SW 1271 (cell line): Measurements from ENCODE around the gene ZFYVE27.

Experiments
- DNase-seq, 2 experiments: peaks; one replicate each; lab custom pipeline; 2025; lab: John Stamatoyannopoulos, UW

Gene ZFYVE27

GRCh38 chr10:97714401-97715258, 22.3 kb upstream of the ZFYVE27 start:
- DNase-seq: peak in 1 of 2 experiments; percentile 61

DNA sequence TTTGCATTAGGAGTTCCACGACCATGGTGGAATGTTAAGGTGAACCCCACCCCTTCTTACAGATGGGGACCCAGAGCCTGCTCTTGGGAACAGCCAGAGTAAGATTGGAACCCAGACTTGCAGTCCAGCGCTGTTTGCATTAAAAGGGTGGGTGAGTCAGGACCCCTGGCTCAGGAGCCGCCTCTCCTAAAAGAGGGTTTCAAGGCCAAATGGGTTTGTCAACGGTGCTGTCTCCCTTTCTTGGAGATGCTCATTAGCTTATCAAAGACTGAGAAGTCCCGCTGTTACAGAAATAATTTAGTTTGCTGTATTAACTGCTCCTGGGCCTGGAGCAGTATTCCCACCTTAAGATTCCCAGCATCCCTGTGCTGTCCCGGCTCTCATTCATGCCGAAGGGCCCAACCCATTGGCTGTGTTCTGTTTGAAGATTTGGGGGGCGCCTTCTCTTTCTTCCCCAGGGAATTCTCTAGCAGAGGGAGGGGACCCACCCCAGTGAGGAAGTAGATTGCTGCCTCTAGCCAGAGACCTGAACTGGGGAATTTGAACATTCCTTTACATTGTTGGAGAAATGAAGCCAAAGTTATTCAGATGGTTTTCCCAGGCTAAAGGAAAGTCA, 21.6 kb upstream of the ZFYVE27 start:
- DNase-seq: no peak

GRCh38 chr10:97717627-97718026, 19.3 kb upstream of the ZFYVE27 start:
- no peak for DNase-seq

GRCh38 chr10:97718178-97718577, 18.8 kb upstream of the ZFYVE27 start:
- no peak for DNase-seq

DNA sequence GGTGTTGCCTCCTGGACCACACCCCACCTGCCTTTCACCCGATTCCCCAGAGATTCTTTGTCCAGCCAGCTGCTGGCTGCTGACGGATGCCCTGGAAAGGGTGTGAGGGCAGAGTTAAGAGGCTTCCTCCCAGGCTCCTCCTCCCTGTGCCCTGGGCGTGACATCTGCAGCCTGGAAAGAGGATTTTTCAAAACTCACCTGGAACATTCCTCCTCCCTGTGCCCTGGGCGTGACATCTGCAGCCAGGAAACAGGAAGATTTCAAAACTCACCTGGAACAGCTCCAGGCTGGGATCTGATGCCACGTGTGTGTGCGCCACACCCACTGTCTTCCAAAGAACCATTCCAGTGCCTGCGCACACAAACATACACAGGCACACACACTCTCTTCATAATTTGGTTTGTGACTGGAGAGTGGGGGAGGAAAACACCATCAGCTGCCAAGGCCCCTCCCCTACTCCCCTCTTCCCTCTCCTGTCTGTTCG, 18.2 kb upstream of the ZFYVE27 start:
- DNase-seq: no peak

DNA sequence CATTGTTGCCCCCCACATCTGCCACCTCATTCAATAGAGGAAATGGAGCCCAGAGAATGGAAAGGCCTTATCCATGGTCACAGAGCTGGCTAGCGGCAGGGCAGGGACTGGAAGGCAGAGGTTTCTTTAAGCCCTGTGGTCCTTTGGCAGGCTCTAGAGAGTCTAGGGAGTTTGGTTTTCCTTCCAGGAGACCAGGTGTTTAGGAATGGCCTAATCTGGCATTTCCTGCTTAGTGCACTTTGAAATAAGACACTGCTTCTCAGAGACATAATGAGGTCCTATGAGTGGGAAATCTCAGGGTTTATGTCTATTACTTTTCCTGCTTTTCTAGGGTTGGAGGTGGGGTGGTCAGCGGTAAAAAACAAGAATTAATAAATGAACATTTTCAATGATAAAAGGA, 17.3 kb upstream of the ZFYVE27 start:
- no peak for DNase-seq

GRCh38 chr10:97721871-97722780, 14.8 kb upstream of the ZFYVE27 start:
- DNase-seq: no peak

DNA sequence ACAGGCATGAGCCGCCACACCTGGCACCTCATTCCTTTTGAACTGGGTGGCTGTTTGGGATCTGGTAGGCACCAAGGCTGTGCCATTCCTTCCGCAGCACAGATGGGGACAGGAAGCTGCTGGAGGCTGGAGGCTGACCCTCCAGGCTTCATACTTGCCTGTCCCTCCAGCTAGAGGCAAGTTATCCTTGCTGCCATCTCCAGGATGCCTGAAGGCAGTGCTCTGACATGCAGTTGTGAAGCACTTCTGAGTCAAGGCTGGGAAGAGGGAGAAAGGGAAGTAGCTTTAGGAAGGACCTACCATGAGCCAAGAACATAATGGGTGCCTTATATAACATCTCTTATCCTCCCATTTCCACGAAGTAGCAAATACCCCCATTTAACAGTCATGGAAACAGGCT, 13.9 kb upstream of the ZFYVE27 start:
- DNase-seq: no peak

DNA sequence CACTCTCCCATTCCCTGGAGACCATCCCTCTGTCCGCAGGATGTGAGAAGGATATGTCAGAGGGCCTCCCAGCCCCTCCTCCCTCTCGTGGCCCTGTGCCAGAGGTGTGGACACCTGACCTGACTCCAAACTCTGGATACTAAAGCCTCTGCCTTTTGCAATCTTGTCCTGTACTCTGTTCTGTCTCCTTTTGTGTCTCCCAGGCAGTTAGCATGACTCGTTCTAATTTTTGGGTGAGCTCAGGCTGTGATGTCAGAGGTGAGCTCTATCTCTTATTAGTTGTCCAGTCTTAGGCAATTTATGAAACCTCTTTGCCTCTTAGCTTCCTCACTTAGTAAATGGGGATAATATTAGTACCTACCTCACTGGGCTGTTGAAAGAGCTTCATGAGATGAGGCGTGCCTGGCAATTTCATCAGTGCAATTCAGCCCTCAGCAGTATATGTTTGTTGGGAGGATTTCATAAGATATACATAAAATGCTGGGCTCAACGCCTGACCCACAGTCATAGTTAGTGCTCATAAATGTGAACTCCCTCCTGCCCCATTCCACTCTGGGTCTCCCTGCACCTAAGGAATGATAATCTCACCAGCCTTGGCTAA, 12.5 kb upstream of the ZFYVE27 start:
- DNase-seq: no peak

DNA sequence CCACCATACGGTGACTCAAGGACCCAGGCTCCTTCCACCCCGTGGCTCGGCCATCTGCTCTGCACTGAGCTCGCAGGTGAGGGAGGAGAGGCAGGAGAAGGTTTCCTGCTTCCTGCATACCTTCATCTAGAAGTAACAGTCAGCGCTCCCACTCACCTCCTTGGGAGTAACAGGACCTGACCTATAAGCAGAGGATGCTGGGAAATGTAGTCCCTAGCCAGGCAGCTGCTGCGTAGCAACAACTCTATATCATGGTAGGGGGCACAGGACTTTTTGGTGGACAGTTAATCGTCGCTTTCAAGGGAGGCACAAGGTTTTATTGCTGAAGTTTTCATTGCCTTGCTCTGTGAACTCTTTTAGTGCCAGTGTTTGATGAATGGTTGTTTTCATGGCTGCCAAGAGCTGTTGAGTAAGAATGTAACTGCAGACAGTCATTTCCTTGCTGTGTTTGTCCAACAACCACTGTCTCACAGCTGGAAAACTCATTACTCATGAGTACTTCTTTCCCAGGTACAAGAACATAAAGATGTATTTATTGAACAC, 10.2 kb upstream of the ZFYVE27 start:
- DNase-seq: peak in 1 of 2 experiments; percentile 12

DNA sequence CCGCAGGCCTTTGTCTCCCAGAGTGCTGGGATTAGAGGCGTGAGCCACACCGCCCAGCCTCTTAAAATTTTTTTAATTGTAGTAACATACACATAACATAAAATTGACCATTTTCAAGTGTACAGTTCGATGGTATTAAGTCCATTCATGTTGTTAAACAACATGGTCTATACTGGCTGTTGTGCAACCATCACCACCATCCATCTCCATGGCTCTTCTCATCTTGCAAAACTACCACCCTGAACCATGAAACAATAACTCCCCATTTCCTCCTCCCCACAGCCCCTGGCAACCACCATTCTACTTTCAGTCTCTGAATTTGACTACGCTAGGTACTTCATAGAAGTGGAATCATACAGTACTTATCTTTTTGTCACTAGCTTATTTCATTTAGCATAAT, 7.9 kb upstream of the ZFYVE27 start:
- no peak for DNase-seq

GRCh38 chr10:97731346-97732051, 5.4 kb upstream of the ZFYVE27 start:
- peak; percentile 4 to 72 for DNase-seq

GRCh38 chr10:97732052-97732359, 4.9 kb upstream of the ZFYVE27 start:
- DNase-seq: no peak

DNA sequence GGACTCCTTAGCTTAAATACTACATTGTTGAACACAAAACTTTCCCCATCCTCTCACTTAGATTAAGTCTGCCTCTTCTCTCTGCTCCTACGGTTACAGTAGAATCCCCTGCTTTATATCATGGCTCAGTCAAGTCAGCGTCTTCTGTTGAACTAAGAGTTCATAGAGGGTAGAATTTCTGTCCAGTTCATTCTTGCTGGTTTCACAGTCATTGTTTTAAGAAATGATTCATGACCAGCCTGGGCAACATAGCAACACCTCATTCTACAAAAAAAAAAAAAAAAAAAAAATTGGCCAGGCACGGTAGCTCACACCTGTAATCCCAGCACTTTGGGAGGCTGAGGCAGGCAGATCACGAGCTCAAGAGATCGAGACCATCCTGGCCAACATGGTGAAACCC, 3.7 kb upstream of the ZFYVE27 start:
- DNase-seq: no peak

DNA sequence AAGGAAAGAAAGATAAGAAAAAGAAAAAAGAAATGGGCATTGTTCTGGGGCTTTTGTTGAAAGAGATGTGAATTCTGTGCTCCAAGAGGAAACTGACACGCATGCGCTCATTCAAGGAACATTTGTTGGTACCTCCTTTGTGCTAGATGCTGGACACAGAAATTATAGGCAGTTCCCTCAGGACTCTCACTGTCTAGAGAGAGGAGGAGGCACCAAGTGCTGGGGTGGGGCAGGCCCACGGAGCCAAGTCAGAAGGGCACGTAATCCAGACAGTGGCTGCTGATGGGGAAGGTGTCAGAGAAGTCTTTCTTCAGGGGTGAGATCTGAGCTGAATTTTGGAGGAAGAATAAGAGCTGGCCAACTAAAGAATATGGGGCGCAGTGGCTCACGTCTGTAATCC, 2.9 kb upstream of the ZFYVE27 start:
- no peak for DNase-seq

- no peak for DNase-seq
Observed at GRCh38 chr10:97736403-97736901, 476 bp upstream of the ZFYVE27 start.

- DNase-seq: no peak
Observed at GRCh38 chr10:97737770-97738265, 890 bp downstream of the ZFYVE27 start.

DNA sequence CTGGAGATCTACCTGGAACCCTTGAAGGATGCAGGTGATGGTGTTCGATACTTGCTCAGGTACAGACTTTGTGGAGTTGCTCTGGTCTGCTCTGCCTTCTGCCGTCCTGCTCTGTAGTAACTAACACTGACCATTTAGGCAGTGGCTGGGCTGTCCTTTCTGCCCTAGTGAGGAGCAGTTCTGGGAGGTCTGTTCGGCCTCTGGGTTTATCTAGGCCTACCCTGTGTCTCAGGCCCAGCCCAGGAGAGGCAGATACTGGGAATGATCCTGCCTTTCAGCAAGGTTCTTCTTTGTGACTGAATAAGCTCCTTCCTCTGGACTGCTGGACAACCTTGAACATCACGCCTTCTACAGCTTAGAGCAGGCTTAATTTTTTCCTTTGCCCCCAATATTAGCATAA, 1.7 kb downstream of the ZFYVE27 start:
- no peak for DNase-seq

GRCh38 chr10:97740613-97741012, 3.7 kb downstream of the ZFYVE27 start:
- no peak for DNase-seq

DNA sequence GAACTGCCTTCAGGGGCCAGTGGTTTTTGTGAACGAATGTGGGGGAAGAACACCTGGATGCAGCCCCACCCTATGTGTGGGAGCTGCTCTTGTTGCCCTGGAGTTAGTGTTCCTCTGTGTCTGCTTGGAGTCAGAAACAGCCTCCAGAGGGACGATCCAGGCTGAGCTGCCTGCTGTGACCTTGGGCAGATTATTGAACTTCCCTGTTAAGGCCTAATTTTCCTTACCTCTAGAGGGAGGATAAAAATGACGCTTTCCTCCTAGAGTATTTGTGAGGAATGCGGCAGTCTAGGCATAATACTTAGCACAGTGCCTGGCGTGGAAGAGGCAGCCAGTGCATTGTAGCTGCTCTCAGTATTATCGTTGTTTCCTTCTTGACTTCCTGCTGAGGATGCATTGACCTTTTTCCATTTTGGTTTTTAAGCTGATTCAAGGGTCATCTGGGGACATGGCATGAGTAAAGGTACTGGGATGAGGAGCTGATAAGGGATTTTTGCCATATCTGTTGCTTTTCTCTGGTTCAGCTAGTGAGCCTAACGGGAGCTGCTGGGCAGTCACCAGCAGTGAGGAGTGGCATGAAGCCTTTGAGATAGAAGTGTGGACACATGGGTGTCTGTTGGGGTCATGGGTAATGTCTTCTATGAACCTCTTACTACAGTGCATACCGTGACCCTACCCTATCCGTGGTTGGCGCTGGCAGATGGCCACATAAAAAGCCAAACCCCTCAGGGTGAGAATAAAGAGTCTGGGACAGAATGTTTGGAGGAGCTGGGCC, 6.4 kb downstream of the ZFYVE27 start:
- DNase-seq: no peak
